Fibroblast of lung (primary cell): ENCODE results near the gene ZNF318.

Experiments used
- EZH2 ChIP-seq: IDR thresholded peaks from 2 replicates; pipeline ENCODE4 v1.5.1; 2012; ENCODE audit warnings: low read length, control low read depth, mild to moderate bottlenecking; ENCODE audit errors: missing control alignments
- TF ChIP-seq, protein P1 (sequence below), 2 donors: IDR thresholded peaks in 1 of 2; conservative IDR thresholded peaks in 1 of 2; 1 replicate in 1 of 2; 2 replicates in 1 of 2; pipeline ENCODE4 v1.5.1; 2011 to 2012; ENCODE audit warnings: low read length in 2 of 2, control low read depth in 1 of 2, inconsistent platforms in 1 of 2, low read depth in 1 of 2, mild to moderate bottlenecking in 1 of 2

- TF ChIP-seq, protein P1, sequence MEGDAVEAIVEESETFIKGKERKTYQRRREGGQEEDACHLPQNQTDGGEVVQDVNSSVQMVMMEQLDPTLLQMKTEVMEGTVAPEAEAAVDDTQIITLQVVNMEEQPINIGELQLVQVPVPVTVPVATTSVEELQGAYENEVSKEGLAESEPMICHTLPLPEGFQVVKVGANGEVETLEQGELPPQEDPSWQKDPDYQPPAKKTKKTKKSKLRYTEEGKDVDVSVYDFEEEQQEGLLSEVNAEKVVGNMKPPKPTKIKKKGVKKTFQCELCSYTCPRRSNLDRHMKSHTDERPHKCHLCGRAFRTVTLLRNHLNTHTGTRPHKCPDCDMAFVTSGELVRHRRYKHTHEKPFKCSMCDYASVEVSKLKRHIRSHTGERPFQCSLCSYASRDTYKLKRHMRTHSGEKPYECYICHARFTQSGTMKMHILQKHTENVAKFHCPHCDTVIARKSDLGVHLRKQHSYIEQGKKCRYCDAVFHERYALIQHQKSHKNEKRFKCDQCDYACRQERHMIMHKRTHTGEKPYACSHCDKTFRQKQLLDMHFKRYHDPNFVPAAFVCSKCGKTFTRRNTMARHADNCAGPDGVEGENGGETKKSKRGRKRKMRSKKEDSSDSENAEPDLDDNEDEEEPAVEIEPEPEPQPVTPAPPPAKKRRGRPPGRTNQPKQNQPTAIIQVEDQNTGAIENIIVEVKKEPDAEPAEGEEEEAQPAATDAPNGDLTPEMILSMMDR (conservative IDR thresholded peaks at IDR 0.05 in 1 of 2, IDR thresholded peaks at IDR 0.05 in 1 of 2; ENCODE audit: low read depth in 1 of 2, low read length in 2 of 2) = no peak
- TF ChIP-seq EZH2 = no peak
These were observed 20.4 kb upstream of the ZNF318 start for GRCh38 chr6:43389730-43390295.
